Fibroblast of skin of right biceps (primary cell): Measurements from ENCODE around the gene RBM4.
"Not testable (repeated sequence)": the region's sequence is repeated elsewhere in the genome, so short reads cannot be mapped to it uniquely, and the experiment has no call there.

Source experiments
- DNase-seq: peaks from one replicate; pipeline ENCODE4 v3.0.0-alpha.2; 2013

Gene RBM4, protein sequence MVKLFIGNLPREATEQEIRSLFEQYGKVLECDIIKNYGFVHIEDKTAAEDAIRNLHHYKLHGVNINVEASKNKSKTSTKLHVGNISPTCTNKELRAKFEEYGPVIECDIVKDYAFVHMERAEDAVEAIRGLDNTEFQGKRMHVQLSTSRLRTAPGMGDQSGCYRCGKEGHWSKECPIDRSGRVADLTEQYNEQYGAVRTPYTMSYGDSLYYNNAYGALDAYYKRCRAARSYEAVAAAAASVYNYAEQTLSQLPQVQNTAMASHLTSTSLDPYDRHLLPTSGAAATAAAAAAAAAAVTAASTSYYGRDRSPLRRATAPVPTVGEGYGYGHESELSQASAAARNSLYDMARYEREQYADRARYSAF

DNA sequence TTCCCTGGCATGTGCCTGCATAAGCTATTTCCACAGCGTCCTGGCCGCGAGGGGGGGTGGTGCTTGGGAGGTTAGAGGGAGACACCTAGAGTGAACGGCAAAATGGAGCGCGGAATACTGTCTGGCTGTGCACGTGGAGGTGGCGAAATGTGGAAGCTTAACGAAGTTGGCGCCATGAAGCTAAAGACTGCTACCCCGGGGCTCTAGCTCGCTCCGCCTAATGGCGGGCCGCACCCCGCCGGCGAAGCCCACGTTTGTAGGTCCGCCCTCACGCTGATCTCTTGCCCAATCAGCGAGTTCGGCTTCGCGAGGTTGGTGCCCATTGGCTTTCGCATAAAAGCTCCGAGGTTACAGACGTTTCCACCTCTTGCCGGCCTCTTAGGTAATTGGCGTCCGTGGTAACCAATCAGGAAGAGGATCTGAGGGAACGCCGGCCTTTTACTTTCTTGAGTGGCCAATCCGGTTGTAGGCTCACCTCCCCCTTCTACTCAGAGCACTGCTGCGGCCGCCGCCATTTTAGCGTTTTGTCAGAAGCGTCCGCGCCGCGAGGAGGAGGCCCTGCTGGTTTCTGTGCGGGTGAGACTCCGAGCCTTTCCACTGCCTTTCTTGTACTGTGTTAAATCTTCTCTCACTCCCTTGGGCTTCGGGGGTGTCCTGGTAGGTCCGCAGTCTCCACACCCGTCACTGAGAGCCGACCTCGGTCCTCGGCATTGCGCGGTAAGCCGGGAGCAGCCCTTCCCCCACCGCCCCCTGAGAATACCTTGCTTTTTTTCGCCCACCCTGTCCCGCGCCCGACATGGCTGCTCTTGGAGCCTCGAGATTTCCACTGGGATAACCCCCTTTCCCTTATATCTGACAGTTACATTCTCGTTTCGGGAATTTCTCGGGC, at the start of gene RBM4:
Gene RBM4, plus strand, starts transcription at position 527 of the 889 bp plus-strand sequence. CDS start 1,009 bp downstream, outside the sequence.
- peak; percentile 100 for DNase-seq

DNA sequence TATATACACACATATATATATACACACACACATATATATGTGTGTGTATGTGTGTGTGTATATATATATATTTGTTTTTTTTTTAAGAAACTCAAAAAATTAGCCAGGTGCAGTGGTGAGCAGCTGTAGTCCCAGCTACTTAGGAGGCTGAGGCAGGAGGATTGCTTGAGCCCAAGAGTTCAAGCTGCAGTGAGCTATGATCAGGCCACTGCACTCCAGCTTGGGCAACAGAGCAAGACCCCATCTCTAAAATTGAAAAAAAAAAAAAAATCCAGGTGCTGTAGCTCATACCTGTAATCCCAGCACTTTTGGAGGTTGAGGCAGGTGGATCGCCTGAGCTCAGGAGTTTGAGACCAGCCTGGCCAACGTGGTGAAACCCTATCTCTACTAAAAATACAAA, 49.2 kb upstream of the RBM4 start:
- not testable (repeated sequence) for DNase-seq

DNA sequence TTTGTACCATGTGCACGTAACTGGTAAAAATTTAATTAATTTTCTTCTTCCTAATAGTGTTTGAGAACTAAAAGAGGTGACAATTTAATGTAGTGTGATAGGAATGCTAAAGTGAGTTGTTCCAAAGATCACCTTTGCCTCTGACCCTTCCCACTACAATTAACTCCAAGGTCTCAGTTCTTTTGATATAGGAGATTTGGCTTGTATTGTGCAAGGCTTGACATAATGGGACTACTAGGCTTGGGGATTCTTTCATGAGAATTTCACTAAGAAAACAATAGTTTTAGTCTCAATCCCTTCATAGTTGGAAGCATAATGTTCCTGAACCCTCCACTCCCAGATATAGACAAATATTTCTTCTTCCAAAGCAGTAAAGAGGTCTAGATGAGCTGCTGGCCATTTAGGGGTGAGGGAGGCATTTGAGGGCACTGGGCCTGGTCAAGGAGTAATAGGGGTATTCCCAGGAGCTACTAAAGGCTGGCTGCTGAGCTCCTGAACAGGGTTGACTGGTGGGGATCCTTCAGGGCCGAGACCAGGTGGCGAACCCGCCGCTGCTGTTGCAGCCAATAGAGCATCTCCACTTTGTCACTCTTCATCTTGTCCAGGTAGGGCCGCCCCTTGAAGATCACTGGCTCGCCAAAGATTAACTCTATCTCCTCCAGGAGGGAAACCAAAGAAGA, 48.4 kb upstream of the RBM4 start:
- DNase-seq: no peak

DNA sequence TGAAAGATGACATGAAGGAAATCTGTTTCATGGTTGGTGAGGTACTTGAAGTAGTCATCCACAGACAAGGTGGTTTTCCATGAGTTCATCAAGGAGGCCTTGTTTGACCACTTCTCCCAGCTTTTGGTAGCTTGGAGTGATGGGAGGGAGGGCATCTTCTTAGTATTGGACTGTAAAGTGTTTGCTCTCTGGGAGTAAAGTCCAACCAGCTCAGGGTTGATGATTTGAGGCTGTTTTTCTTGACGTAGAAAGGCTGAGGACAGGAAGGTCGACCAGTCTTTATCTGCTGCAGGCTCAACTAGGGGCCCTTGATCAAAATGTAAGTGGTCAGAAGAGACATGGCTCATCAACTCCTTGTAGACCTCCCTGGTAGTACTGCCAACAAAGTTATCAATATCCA, 47.3 kb upstream of the RBM4 start:
- no peak for DNase-seq

DNA sequence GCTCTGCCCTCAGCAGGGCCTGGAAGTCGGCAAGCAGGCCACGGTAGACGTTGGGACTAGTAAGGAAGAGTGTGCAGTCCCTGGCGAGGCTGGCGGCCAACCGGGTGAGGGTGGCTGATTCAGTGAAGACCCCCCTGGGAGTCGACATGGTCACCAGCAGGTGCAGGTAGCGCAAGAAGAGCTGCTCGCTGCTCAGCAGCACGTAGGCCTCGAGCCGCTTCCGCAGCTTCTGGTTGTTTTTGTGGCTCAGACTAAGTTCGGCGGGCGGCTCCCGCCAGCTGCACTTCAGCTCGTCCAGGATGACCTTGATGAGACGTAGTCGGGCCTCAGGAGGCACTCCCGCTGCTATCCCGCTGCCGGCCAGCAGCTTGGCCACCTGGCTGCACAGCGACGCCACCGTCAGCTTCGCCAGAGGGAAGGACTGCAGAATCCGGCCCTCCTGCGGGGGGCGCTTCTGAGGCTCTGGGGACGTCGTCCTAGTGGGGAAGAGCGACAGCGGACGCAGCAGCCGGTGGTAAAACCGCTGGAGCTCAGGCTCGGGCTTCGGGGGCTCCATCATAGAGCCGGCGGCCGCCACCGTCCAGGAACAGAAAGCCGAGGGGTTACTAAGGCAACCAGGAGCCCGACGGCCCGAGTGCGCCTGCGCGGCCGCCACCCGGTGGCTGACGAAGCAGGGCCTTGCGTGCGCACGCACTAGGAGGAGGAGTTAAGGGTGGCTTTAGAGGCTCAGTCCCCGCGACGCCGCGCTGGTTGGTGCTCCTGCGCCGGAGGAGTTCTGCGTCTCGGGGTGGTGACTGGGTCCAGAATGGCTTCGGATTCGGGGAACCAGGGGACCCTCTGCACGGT, 45.8 kb upstream of the RBM4 start, which contains the start of the genes CCDC87 and CCS:
Gene CCDC87, minus strand, starts transcription at position 607 of the 846 bp plus-strand sequence. Its CDS starts 48 bp downstream, at position 559.
Gene CCS, plus strand, starts transcription at position 729 of the 846 bp plus-strand sequence. Its CDS starts 77 bp downstream, at position 806.
- DNase-seq: peak; percentile 93

DNA sequence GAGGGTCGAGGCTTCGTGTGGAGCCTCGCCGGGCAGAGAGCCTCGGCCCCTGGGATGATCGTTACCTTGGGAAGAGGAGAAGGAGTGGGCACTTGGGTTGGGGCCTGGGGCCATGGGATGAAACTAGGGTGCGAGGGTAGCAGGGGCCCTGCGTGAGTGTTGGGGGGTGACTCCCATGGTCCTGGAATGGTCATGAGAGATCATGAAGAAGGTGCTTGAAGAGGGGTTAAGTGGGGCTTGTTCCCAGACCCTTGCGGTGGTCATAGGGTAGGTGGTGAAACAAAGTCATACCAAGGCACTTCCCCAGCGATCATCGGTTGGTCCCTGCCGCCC, 45.2 kb upstream of the RBM4 start:
- DNase-seq: no peak

DNA sequence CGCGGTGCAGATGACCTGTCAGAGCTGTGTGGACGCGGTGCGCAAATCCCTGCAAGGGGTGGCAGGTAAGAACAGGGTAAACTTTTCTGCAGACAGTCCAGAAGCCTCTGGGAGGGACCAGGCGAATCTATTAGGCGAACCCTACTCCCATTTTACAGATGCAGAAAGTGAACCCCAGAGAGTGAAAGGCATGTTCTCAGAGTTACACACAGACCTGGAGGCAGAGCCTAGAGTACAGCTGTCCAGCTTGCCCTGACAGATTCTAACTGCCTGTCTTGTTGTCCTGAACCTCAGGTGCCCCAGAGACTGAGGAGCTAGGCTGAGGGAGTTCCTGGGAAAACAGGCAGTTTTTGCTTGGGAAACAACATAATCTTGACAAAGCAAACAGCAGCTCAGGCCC, 44.9 kb upstream of the RBM4 start:
- no peak for DNase-seq

DNA sequence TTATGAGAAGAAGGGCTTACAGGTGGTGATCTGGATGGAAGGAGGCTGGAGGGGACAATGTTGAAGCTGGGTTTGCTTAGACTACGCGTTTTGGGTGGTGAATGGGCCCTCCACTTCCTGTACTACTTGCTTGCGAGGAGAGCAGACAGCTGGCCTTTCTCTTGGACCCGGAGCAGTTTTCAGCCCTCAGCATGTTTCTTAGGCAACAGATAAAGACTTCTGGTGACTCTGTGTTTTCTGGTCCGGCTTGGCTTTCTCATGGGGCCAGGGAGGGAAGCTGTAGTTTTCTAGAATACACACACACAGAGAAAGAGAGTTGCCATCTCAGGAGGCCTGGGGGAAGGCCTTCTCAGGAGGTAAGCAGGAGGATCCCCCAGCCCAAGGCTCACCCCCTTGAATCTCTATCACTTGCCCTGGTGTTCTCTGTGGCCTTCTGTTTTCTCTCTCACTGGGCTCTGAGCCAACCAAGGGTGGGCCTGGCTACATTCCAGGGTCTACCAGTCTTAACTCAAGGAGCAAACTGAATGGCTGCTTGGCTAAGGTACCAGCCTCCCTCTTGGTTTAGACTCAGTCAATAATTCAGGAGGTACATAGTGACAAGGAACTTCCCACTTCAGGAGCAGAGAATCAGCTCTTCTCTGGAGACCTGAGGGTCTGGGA, 43.1 kb upstream of the RBM4 start:
- no peak for DNase-seq

DNA sequence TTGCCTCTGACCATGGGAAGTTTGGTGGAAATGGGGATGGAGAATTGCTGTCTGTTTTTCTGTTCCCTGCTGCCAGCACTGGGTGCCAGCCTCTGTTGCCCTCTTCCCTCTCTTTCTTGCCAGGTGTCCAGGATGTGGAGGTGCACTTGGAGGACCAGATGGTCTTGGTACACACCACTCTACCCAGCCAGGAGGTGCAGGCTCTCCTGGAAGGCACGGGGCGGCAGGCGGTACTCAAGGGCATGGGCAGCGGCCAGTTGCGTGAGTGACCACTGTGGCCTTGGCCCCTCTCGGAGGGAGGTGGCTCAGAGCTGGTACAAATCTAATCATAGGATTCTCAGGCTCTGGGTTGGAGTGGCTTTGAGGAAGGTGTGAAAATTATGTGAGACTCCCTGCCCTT, 39.5 kb upstream of the RBM4 start:
- no peak for DNase-seq

DNA sequence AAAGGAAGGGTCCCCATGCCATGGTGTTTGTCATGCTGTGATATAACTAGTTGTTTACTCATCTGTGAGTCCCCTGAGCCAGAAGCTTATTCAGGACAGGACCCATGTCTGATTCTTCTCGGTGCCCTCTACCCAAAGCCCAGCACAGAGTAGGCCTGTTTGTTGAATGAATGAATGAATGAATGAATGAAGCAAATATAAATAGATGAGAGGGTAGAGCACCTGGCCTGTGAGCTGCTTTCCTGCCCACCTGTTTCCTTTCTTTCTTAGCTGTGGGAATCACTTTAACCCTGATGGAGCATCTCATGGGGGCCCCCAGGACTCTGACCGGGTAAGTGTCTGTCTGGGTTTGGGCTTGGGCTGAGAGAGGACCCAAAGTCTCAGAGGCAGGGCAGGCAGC, 38.3 kb upstream of the RBM4 start:
- no peak for DNase-seq

DNA sequence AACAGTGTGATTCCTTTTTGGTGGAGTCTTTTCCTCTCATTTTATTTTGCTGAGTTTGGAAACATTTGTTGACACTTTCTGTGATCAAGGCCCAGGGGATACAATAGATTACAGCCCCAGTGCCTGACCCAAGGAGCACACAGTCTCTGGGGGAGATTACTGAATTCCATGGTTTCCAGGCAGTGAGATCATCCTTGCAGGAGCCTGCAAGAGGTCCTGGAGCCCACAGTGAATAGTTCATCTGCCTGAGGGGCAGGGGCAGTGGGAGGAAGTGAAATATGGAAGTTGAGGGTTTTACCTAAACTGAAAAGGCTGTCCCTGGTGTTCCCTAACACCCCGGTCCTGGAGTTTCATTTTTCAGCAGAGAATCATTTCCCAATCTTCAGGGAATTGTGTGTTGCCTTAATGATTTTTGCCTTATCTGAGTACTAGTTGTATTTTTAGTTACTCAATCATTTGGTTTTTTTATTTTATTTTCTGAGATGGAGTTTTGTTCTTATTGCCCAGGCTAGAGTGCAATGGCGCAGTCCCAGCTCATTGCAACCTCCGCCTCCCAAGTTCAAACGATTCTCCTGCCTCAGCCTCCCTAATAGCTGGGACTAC, 37.8 kb upstream of the RBM4 start:
- no peak for DNase-seq

DNA sequence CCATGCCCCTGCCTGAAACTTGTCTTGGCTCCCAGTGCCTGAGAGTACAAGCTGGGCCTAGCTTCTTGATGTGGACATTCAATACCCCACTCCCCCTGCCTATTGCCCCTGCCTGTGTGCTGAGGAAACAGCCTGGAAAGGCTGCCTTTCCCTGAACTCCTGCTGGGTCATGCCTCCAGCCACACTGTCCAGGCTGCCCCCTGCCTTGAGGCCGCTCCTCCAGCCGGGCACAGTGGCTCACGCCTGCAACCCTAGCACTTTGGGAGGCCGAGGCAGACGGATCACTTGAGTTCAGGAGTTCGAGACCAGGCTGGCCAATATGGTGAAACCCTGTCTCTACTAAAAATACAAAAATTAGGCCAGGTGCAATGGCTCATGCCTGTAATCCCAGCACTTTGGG, 35.4 kb upstream of the RBM4 start:
- no peak for DNase-seq

DNA sequence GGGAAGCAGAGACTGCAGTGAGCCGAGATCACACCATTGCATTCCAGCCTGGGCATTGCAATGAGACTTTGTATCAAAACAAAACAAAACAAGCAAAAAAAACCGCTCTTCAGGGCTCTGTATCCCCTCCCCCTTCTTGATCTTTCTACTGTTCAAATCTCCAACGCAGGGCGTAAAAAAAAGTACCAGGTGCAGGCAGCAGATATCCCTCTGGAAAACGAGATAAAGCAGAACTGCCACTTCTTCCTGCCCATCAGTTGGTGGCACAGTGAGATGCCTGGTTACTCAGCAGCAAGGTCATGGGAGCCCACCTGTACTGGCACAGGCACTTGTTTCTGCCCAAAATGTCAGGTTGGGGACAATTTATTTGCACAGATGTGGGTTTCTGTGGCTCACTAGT, 34.3 kb upstream of the RBM4 start:
- no peak for DNase-seq

DNA sequence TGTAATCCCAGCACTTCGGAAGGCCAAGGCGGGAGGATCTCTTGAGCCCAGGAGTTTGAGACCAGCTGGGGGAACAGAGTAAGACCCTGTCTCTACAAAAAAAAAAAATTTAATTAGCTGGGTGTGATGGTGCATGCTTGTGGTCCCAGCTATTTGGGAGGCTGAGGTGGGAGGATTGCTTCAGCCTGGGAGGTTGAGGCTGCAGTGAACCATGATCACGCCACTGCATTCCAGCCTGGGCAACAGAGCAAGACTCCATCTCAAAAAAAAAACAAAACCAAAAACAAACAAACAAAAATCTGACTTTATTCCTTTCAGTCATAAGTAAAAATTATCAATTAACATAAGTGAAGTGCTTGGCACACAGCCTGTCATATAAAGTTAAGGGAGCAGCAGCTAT, 31.9 kb upstream of the RBM4 start:
- DNase-seq: not testable (repeated sequence)

DNA sequence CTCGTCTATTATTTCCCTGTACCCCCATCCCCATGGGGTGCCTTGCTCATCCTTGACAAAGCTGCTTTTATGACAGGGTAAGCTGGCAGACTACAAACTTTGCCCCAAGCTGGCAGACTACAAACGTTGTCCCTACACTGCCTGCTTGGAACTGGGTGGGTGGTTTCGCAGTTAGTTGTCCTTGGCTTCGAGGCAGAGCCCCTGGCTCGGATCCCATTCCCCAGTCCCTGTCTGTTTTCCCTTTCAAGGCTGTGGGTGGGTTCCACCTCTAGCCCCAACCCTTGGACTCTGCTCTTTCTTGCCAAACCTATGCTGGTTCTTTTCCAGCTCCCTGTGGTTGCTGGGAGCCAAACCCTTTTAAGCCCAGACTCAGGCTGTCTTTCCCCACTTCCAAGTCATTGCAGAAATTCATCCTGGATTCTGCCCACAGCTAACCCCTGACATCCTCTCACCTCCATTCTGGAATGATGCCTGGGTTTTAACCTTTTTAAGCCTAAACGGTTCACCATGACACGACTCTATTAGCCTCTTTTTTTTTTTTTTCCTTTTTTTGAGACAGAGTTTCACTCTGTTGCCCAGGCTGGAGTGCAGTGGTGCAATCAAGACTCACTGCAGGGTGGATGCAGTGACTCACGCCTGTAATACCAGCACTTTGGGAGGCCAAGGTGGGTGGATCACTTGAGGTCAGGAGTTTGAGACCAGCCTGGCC, 31.2 kb upstream of the RBM4 start:
- DNase-seq: peak; percentile 56

DNA sequence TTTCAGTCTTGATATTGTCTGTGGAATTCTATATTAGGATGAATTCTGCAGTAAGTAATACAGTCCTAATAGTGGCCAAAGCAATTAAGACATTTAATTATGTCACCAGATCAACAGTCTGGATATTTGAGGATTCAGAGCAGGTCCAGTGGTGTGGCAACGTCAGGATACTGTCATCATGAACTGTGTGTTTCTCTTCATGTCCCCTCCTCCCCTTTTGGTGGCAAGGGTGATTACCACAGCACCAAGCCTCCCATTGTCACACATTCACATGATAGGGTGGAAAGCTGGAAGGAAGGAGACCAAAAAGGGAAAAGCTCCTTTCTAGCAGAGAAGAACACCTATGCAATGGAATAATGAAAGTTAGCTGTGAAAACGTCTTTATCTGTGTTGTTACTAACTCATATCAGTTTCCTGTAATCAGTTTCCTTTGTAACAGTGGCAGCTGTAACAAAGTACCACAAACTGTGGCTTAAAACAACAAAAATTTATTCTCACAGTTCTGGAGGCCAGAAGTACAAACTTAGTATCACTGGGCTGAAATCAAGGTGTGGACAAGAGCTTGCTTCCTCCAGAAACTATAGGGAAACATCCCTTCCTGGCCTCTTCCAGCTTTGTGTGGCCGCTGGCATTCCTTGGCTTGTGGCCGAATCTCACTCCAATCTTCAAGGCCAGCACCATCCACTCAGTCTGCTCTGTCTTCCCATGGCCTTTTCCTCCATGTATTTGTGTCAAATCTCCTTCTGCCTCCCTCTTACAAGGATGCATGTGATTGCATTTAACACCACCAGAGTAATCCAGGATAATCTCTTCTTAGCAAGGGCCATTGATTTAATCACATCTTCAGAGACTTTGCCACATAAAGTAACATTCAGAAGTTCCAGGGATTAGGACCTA, 28.5 kb upstream of the RBM4 start:
- DNase-seq: no peak

DNA sequence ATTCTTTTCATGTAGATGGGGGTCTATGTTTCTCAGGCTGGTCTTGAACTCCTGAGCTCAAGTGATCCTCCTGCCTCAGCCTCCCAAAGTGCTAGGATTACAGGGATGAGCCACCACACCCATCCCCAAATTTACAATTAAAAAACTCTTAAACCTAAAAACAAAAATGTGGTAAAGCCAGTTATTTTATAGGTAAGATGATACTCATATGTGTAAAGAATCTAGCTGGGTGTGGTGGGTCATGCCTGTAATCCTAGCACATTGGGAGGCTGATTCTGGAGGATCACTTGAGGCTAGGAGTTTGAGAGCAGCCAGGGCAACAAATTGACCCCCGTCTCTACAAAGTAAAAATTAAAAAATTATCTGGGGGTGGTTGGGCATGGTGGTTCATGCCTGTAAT, 26.0 kb upstream of the RBM4 start:
- no peak for DNase-seq

DNA sequence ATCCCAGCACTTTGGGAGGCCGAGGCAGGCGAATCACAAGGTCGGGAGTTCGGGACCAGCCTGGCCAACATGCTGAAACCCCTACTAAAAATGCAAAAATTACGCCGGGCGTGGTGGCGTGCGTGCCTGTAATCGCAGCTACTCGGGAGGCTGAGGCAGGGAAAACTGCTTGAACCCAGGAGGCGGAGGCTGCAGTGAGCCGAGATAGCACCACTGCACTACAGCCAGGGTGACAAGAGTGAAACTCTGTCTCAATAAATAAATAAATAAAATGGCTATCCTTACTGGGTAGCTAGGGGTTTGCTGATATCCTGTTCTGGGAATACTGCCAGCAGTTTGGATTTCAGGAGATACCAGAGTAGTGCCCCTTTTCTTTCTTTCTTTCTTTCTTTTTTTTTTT, 24.4 kb upstream of the RBM4 start:
- DNase-seq: no peak

DNA sequence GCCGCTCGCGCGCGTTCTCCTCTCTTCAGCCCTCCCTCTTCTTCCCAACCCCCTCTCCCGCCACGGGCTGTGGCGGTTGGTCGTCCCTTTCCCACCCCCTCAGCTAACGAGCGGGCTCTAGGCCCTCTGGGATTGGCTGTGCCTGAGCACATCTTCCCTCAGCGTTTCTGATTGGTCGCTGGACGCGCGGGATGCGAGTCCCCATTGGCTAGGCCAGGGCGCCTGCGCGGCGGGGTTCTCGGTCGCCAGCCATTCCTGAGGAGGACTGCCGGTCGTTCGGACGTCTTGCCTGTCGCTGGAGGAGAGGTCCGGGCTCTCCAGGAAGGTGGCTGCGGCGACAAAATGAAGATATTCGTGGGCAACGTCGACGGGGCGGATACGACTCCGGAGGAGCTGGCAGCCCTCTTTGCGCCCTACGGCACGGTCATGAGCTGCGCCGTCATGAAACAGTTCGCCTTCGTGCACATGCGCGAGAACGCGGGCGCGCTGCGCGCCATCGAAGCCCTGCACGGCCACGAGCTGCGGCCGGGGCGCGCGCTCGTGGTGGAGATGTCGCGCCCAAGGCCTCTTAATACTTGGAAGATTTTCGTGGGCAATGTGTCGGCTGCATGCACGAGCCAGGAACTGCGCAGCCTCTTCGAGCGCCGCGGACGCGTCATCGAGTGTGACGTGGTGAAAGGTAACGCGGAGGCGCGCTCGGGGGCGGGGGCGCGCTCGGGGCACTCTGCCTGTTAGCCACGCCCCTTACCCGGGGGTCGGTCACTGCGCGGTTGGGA, 21.9 kb upstream of the RBM4 start, which contains the start of gene RBM14:
Gene RBM14, plus strand, starts transcription at position 252 of the 776 bp plus-strand sequence. Its CDS starts 91 bp downstream, at position 343.
- peak; percentile 100 for DNase-seq
